H1 (cell line): ENCODE data around the gene AKT1S1. TPM values are rescaled to one million over a fixed set of nuclear protein-coding genes. Genes with fewer than 3 reads are reported as not detected.
A peak's percentile ranks its signal among the peaks of the same experiment; 100 is the strongest.

Experiments
- CTCF ChIA-PET: fragments of 300-600 bp; sonication (Branson Sonifier 250); formaldehyde crosslinking; loops from one replicate; lab custom pipeline; 2021; ENCODE audit not compliant: partially characterized antibody; lab: Charles Lee
- POLR2A ChIA-PET: fragments of 300-600 bp; sonication (Branson Sonifier 250); formaldehyde crosslinking; loops from one replicate; lab custom pipeline; 2021; ENCODE audit warnings: inconsistent platforms; ENCODE audit not compliant: partially characterized antibody; lab: Charles Lee
- DNase-seq, 2 experiments: peaks; one replicate each; pipeline versions ENCODE4 v3.0.0 to v3.0.0-alpha.2; 2010 to 2022; ENCODE audit warnings: low spot score in 2 of 2, low read depth in 1 of 2, mixed read lengths in 1 of 2
- FAIRE-seq: peaks from 2 replicates; lab custom pipeline; 2011; peaks lifted over from hg19 to GRCh38; lab: Jason Lieb, UNC
- H2AFZ ChIP-seq: 2 replicates; pipeline ENCODE4 v1.8.1; 2012; ENCODE audit warnings: low read length, inconsistent platforms
- H2AK5ac ChIP-seq: 2 replicates; pipeline ENCODE4 v1.6.1; 2013; ENCODE audit warnings: low read depth, low read length
- H2BK120ac ChIP-seq: replicated peaks from 2 replicates; pipeline ENCODE3; 2013; ENCODE audit warnings: low read depth, low read length, inconsistent platforms
- H2BK12ac ChIP-seq: 2 replicates; pipeline ENCODE4 v1.6.1; 2013; ENCODE audit warnings: low read depth, low read length
- H2BK15ac ChIP-seq: 2 replicates; pipeline ENCODE4 v1.6.1; 2013; ENCODE audit warnings: low read length
- H2BK20ac ChIP-seq: 2 replicates; pipeline ENCODE4 v1.6.1; 2013; ENCODE audit warnings: low read length
- H2BK5ac ChIP-seq: 2 replicates; pipeline ENCODE4 v1.6.1; 2013; ENCODE audit warnings: low read depth, low read length
- H3K14ac ChIP-seq: 2 replicates; pipeline ENCODE4 v1.6.1; 2013; ENCODE audit warnings: inconsistent platforms; ENCODE audit not compliant: insufficient read length
- H3K18ac ChIP-seq: 2 replicates; pipeline ENCODE4 v1.6.1; 2013; ENCODE audit warnings: low read length; ENCODE audit errors: extremely low read depth
- H3K23ac ChIP-seq: 2 replicates; pipeline ENCODE4 v1.6.1; 2013; ENCODE audit warnings: inconsistent platforms; ENCODE audit not compliant: insufficient read length
- H3K23me2 ChIP-seq: 2 replicates; pipeline ENCODE4 v1.6.1; 2013; ENCODE audit warnings: low read depth, low read length
- H3K27ac ChIP-seq: 2 replicates; pipeline ENCODE4 v1.6.1; 2011; ENCODE audit warnings: low read depth, low read length, inconsistent platforms
- H3K27me3 ChIP-seq, 4 experiments: replicated peaks in 1 of 4; 1 replicate in 1 of 4; 2 replicates in 3 of 4; pipeline versions ENCODE4 v1.6.1 to v1.8.1; 2011 to 2013; ENCODE audit warnings: low read length in 3 of 4, mild to moderate bottlenecking in 3 of 4, inconsistent platforms in 2 of 4, mixed read lengths in 2 of 4, moderate library complexity in 1 of 4; ENCODE audit not compliant: control insufficient read depth in 3 of 4, insufficient read depth in 3 of 4; ENCODE audit errors: extremely low read depth in 1 of 4
- H3K36me3 ChIP-seq, 4 experiments: 2 replicates each; pipeline versions ENCODE4 v1.6.1 to v1.8.1; 2011 to 2013; ENCODE audit warnings: mild to moderate bottlenecking in 4 of 4, low read length in 3 of 4, moderate library complexity in 2 of 4, control low read depth in 1 of 4, inconsistent platforms in 1 of 4; ENCODE audit not compliant: insufficient read depth in 4 of 4, control insufficient read depth in 2 of 4
- H3K4ac ChIP-seq: replicated peaks from 2 replicates; pipeline ENCODE3; 2013; ENCODE audit warnings: low read length, low read depth, mixed read lengths, inconsistent platforms; ENCODE audit not compliant: insufficient read length
- H3K4me1 ChIP-seq, 4 experiments: replicated peaks in 1 of 4; 1 replicate in 1 of 4; 2 replicates in 3 of 4; pipeline versions ENCODE4 v1.6.1 to v1.8.1; 2011 to 2013; ENCODE audit warnings: low read length in 3 of 4, inconsistent platforms in 2 of 4, mixed read lengths in 1 of 4; ENCODE audit not compliant: insufficient read depth in 4 of 4, control insufficient read depth in 3 of 4
- H3K4me2 ChIP-seq, 2 experiments: 2 replicates each; pipeline versions ENCODE4 v1.6.1 to v1.8.1; 2011 to 2013; ENCODE audit warnings: low read depth in 2 of 2, low read length in 2 of 2, control low read depth in 1 of 2, inconsistent platforms in 1 of 2, mild to moderate bottlenecking in 1 of 2; ENCODE audit not compliant: insufficient read depth in 1 of 2
- H3K4me3 ChIP-seq, 4 experiments: fragments of 200-600, 300-600 bp in 1 of 4; sonication (generic), shearing (Covaris generic), sonication (Bioruptor Twin) in 1 of 4; 2 replicates each; pipeline versions ENCODE4 v1.5.1 to v1.8.1; 2011 to 2016; ENCODE audit warnings: low read length in 4 of 4, low read depth in 3 of 4, control low read depth in 2 of 4, inconsistent platforms in 2 of 4, mild to moderate bottlenecking in 2 of 4, mixed read lengths in 1 of 4, moderate library complexity in 1 of 4; ENCODE audit not compliant: insufficient read depth in 2 of 4; ENCODE audit errors: extremely low read depth in 1 of 4
- H3K56ac ChIP-seq: replicated peaks from 2 replicates; pipeline ENCODE3; 2013; ENCODE audit warnings: low read depth, mild to moderate bottlenecking, mixed read lengths, low read length, inconsistent platforms; ENCODE audit not compliant: insufficient read length
- H3K79me1 ChIP-seq: 2 replicates; pipeline ENCODE4 v1.6.1; 2013; ENCODE audit warnings: low read depth, low read length, control low read depth
- H3K79me2 ChIP-seq, 2 experiments: 2 replicates each; pipeline versions ENCODE4 v1.6.1 to v1.8.1; 2012 to 2013; ENCODE audit warnings: low read length in 2 of 2, mild to moderate bottlenecking in 2 of 2, inconsistent platforms in 1 of 2; ENCODE audit not compliant: insufficient read depth in 2 of 2, control insufficient read depth in 1 of 2
- H3K9ac ChIP-seq, 4 experiments: replicated peaks in 1 of 4; 1 replicate in 1 of 4; 2 replicates in 3 of 4; pipeline versions ENCODE4 v1.6.1 to v1.8.1; 2011 to 2013; ENCODE audit warnings: low read depth in 3 of 4, low read length in 3 of 4, control low read depth in 2 of 4, mild to moderate bottlenecking in 2 of 4, moderate library complexity in 2 of 4, inconsistent platforms in 1 of 4; ENCODE audit errors: extremely low read depth in 1 of 4
- H3K9me3 ChIP-seq, 2 experiments: 2 replicates each; pipeline versions ENCODE4 v1.6.1 to v1.8.1; 2012 to 2013; ENCODE audit warnings: mild to moderate bottlenecking in 2 of 2, moderate library complexity in 2 of 2, control low read depth in 1 of 2, inconsistent platforms in 1 of 2, low read depth in 1 of 2, low read length in 1 of 2, mixed read lengths in 1 of 2; ENCODE audit not compliant: insufficient read depth in 2 of 2
- H4K20me1 ChIP-seq, 2 experiments: replicated peaks in 1 of 2; 2 replicates each; pipeline versions ENCODE3 to v1.8.1; 2011 to 2013; ENCODE audit warnings: inconsistent platforms in 2 of 2, low read length in 2 of 2, mild to moderate bottlenecking in 1 of 2; ENCODE audit not compliant: insufficient read depth in 2 of 2, control insufficient read depth in 1 of 2
- H4K5ac ChIP-seq: 2 replicates; pipeline ENCODE4 v1.6.1; 2013; ENCODE audit warnings: low read length, low read depth, mixed read lengths, inconsistent platforms; ENCODE audit not compliant: insufficient read length
- H4K8ac ChIP-seq: 2 replicates; pipeline ENCODE4 v1.8.0; 2013; ENCODE audit warnings: mild to moderate bottlenecking, moderate library complexity, low read length, inconsistent platforms; ENCODE audit not compliant: insufficient read depth; ENCODE audit errors: extremely low read depth
- H4K91ac ChIP-seq: replicated peaks from 2 replicates; pipeline ENCODE3; 2013; ENCODE audit warnings: low read length, mixed read lengths, inconsistent platforms; ENCODE audit not compliant: insufficient read length
- CBX8 ChIP-seq: fragments of 300-800, 300-1000 bp; sonication (generic); IDR thresholded peaks from 2 replicates; pipeline ENCODE4 v1.7.1; 2016; ENCODE audit warnings: low read depth, low read length, borderline replicate concordance
- EGR1 ChIP-seq: IDR thresholded peaks from 2 replicates; pipeline ENCODE4 v1.6.1; 2011; ENCODE audit warnings: low read depth, low read length, borderline replicate concordance
- EZH2 ChIP-seq: fragments of 200-600 bp; sonication (generic); IDR thresholded peaks from 2 replicates; pipeline ENCODE4 v1.7.1; 2012; ENCODE audit warnings: low read depth, mild to moderate bottlenecking, moderate library complexity, low read length, inconsistent platforms; ENCODE audit not compliant: severe bottlenecking
- GABPA ChIP-seq: IDR thresholded peaks from 2 replicates; pipeline ENCODE4 v1.6.1; 2011; ENCODE audit warnings: mild to moderate bottlenecking, low read length, moderate library complexity, borderline replicate concordance; ENCODE audit not compliant: insufficient read depth
- GTF2F1 ChIP-seq: IDR thresholded peaks from 2 replicates; pipeline ENCODE4 v1.6.1; 2012; ENCODE audit warnings: low read depth, low read length, improper control_type of control experiment, borderline replicate concordance
- POU5F1 ChIP-seq: IDR thresholded peaks from 2 replicates; pipeline ENCODE4 v1.6.1; 2011; ENCODE audit warnings: low read depth, mild to moderate bottlenecking, low read length, moderate library complexity
- RNF2 ChIP-seq: fragments of 200-900, 300-1000 bp; sonication (generic); IDR thresholded peaks from 2 replicates; pipeline ENCODE4 v1.7.1; 2016; ENCODE audit warnings: borderline replicate concordance, low read depth, mild to moderate bottlenecking, antibody characterized with exemption, low read length; ENCODE audit not compliant: poor library complexity, severe bottlenecking; ENCODE audit errors: missing control alignments
- SIN3A ChIP-seq, 2 experiments: IDR thresholded peaks in 1 of 2; conservative IDR thresholded peaks in 1 of 2; 2 replicates each; pipeline ENCODE4 v1.6.1; 2011 to 2012; ENCODE audit warnings: low read length in 2 of 2, improper control_type of control experiment in 1 of 2, low read depth in 1 of 2, mild to moderate bottlenecking in 1 of 2
- SIX5 ChIP-seq: IDR thresholded peaks from 2 replicates; pipeline ENCODE4 v1.6.1; 2011; ENCODE audit warnings: mild to moderate bottlenecking, low read depth, low read length
- SP2 ChIP-seq: IDR thresholded peaks from 2 replicates; pipeline ENCODE4 v1.6.1; 2012; ENCODE audit warnings: mild to moderate bottlenecking, low read length, inconsistent platforms
- WGBS, 2 experiments: shearing (Covaris generic) in 1 of 2; methylation state at CpG; one replicate each; pipeline versions ENCODE4 v1.1.6 to v1.1.7; 2013 to 2015; ENCODE audit warnings: low lambda C conversion rate in 2 of 2, mixed read lengths in 2 of 2, inconsistent platforms in 1 of 2, low coverage in 1 of 2, missing lambda C conversion rate in 1 of 2; ENCODE audit not compliant: insufficient replicate concordance in 2 of 2, insufficient coverage in 1 of 2, insufficient read length in 1 of 2; ENCODE audit errors: extremely low coverage in 1 of 2, missing lambda C conversion rate in 1 of 2; 5-methylcytosine and 5-hydroxymethylcytosine counted together
- polyA plus RNA-seq, 7 experiments: library from polyadenylated mRNA; depleted of rRNA in 3 of 7; stranded (reverse) in 5 of 7; unstranded in 2 of 7; fragments of >200 nt in 5 of 7; fragments of 200-250 nt in 2 of 7; gene quantifications; 1 replicate in 5 of 7; 2 replicates in 1 of 7; 4 replicates in 1 of 7; pipeline versions ENCODE4 v1.2.1 to v1.2.3, GENCODE V29; 2011 to 2013; ENCODE audit warnings: missing spikeins in 2 of 7, mixed read lengths in 2 of 7
- total RNA-seq: library from RNA; stranded (reverse); fragmentation: NEBNext Ultra II Directional; extraction: Animal tissue kit (Norgen Biotek cat#: 25700); gene quantifications from 2 replicates; pipeline ENCODE4 v1.2.1, GENCODE V29; 2021

AKT1S1 gene
- total and polyA plus RNA-seq, 2 of the 8 experiments (the other 6 are each of a cell fraction or from before 2014, with no cell fraction given): 40.7 to 45.9 TPM

- no peak overlapping the region for H3K4ac ChIP-seq
- H3K9me3 ChIP-seq: no peaks in the 10 kb centered on the region
- CTCF ChIA-PET: interaction anchor here (0.7 to 1.0 kb wide), 3 partner anchors 17 to 61 kb away, joined by 3 to 4 read pairs (median 3); no protein-coding TSS in a partner anchor
- POLR2A ChIA-PET: interaction anchor here (0.9 to 12.4 kb wide), 9 partner anchors 7 to 172 kb away, joined by 3 to 247 read pairs (median 5); partner anchors contain the start of genes ADM5, AKT1S1, PTOV1 and TBC1D17
- H3K4me2 ChIP-seq: no peak overlapping the region
- no peak overlapping the region for H2BK20ac ChIP-seq
- H3K27me3 ChIP-seq: no peaks in the 10 kb centered on the region
- peaks cover 12% of the 10 kb centered on the region for H3K79me1 ChIP-seq
- H3K9ac ChIP-seq: no peak overlapping the region
- H2BK5ac ChIP-seq: no peak overlapping the region
- no peak overlapping the region for H4K91ac ChIP-seq
- no peak overlapping the region for H2BK12ac ChIP-seq
- H3K36me3 ChIP-seq: peaks cover 34 to 69% (median 55%) of the 10 kb centered on the region in 4 experiments
- WGBS, 2 experiments: 94% methylated on average over 20 of the region's 60 CpGs; no CpG with 5 or more reads in 1 of the 2 experiments
- no peak overlapping the region for H2AK5ac ChIP-seq
- no peak overlapping the region for H3K23ac ChIP-seq
- H2BK15ac ChIP-seq: no peak overlapping the region
- H3K56ac ChIP-seq: no peak overlapping the region
- H3K14ac ChIP-seq: no peak overlapping the region
- no peak overlapping the region for H3K4me3 ChIP-seq
- DNase-seq (no peak), FAIRE-seq (no peak)
- no peak overlapping the region for H3K27ac ChIP-seq
- H4K20me1 ChIP-seq: peaks cover 31 to 42% of the 10 kb centered on the region in 2 experiments
- no peak overlapping the region for H2AFZ ChIP-seq
- H3K18ac ChIP-seq: no peak overlapping the region
- peaks cover 6% of the 10 kb centered on the region; the same call in 1 of the 2 replicates for H3K23me2 ChIP-seq
- H4K8ac ChIP-seq: peak overlapping the region; percentile 18; the same call in 1 of the 2 replicates
- H2BK120ac ChIP-seq: no peak overlapping the region
- peaks cover 0 to 27% of the 10 kb centered on the region in 2 experiments; a peak in 2 of 4 replicates for H3K79me2 ChIP-seq
- H4K5ac ChIP-seq: no peak overlapping the region
- peaks cover 0 to 16% (median 4%) of the 10 kb centered on the region in 4 experiments; a peak in 5 of 7 replicates for H3K4me1 ChIP-seq
- TF ChIP-seq SIN3A (conservative IDR thresholded peaks at IDR 0.05 in 1 of 2, IDR thresholded peaks at IDR 0.05 in 1 of 2; ENCODE audit: low read depth in 1 of 2, low read length in 2 of 2) (no peak), POU5F1 (no peak), GABPA (no peak), EZH2 (no peak), SIX5 (no peak), CBX8 (no peak), EGR1 (no peak), GTF2F1 (no peak), RNF2 (no peak), SP2 (no peak)
Observed at GRCh38 chr19:49861541-49862378, 15.4 kb downstream of the AKT1S1 start.
